Measurements from ENCODE around the gene SVIL. TPM values are rescaled to one million over a fixed set of nuclear protein-coding genes. Genes with fewer than 3 reads are reported as not detected.
A peak's percentile ranks its signal among the peaks of the same experiment; 100 is the strongest.

Gene SVIL
- total RNA-seq, 4 donors from 2014 or later, result 785 to 1,099 (median 921) TPM

GRCh38 chr10:29643771-29644501, 9.2 kb upstream of the SVIL start:
- TF ChIP-seq POLR2AphosphoS5 (IDR thresholded peaks at IDR 0.05), result peak in 1 of 2 donors; percentile 55
- no peak for TF ChIP-seq EP300 (IDR thresholded peaks at IDR 0.05)
- no peak for DNase-seq (ENCODE audit: extremely low spot score)
- Histone ChIP-seq H3K4me3 (no peak overlapping the region), H3K27ac (replicated peaks in 1 of 4) (peak overlapping the region; percentile 77 to 94 (median 86)), H3K4me1 (peaks cover 47 to 92% (median 84%) of the 10 kb centered on the region in 4 donors), H3K27me3 (no peaks in the 10 kb centered on the region), H3K36me3 (peaks cover 0 to 7% (median 2%) of the 10 kb centered on the region in 4 donors), H3K9me3 (no peaks in the 10 kb centered on the region)
- intact Hi-C loops (cut with DNase I), result no loop called here
- WGBS, result 75% methylated on average over 12 of the region's 12 CpGs

- Histone ChIP-seq H3K4me3 (no peak overlapping the region), H3K36me3 (peaks cover 0 to 10% (median 2%) of the 10 kb centered on the region in 4 donors), H3K27me3 (no peaks in the 10 kb centered on the region), H3K27ac (replicated peaks in 1 of 4) (peak overlapping the region; percentile 77 to 94 (median 86)), H3K4me1 (peaks cover 39 to 83% (median 76%) of the 10 kb centered on the region in 4 donors), H3K9me3 (no peaks in the 10 kb centered on the region)
- intact Hi-C loops (cut with DNase I), result no loop called here
- no peak for DNase-seq (ENCODE audit: extremely low spot score)
- TF ChIP-seq POLR2A (IDR thresholded peaks at IDR 0.05; ENCODE audit: low read depth), result no peak
- peak; percentile 81 for TF ChIP-seq EP300 (IDR thresholded peaks at IDR 0.05)
- TF ChIP-seq POLR2AphosphoS5 (IDR thresholded peaks at IDR 0.05), result peak; percentile 80 to 93
Observed at GRCh38 chr10:29642990-29643389, 8.2 kb upstream of the SVIL start.

- no peak for DNase-seq (ENCODE audit: extremely low spot score)
- Histone ChIP-seq H3K4me1 (peaks cover 25 to 76% (median 59%) of the 10 kb centered on the region in 4 donors), H3K4me3 (no peak overlapping the region), H3K9me3 (no peaks in the 10 kb centered on the region), H3K36me3 (peaks cover 0 to 18% (median 2%) of the 10 kb centered on the region in 4 donors), H3K27me3 (no peaks in the 10 kb centered on the region), H3K27ac (replicated peaks in 1 of 4) (peak overlapping the region; percentile 80 to 94 (median 88))
- TF ChIP-seq POLR2AphosphoS5 (IDR thresholded peaks at IDR 0.05), result no peak
- no peak for TF ChIP-seq POLR2A (IDR thresholded peaks at IDR 0.05; ENCODE audit: low read depth)
- no peak for TF ChIP-seq CTCF (IDR thresholded peaks at IDR 0.05)
- no peak for TF ChIP-seq EP300 (IDR thresholded peaks at IDR 0.05)
- intact Hi-C loops (cut with DNase I), result no loop called here
- WGBS, result 96% methylated on average over 3 of the region's 3 CpGs
Observed at GRCh38 chr10:29637537-29637936, 2.8 kb upstream of the SVIL start.

- TF ChIP-seq EP300 (IDR thresholded peaks at IDR 0.05) (no peak), POLR2AphosphoS5 (IDR thresholded peaks at IDR 0.05) (no peak), CTCF (IDR thresholded peaks at IDR 0.05) (no peak), POLR2A (IDR thresholded peaks at IDR 0.05; ENCODE audit: low read depth) (no peak)
- DNase-seq (ENCODE audit: extremely low spot score), result no peak
- H3K4me1 ChIP-seq, result peaks cover 21 to 79% (median 61%) of the 10 kb centered on the region in 4 donors
- no peak overlapping the region for H3K4me3 ChIP-seq
- 19% methylated on average over 2 of the region's 2 CpGs for WGBS
- H3K9me3 ChIP-seq, result no peaks in the 10 kb centered on the region
- peak overlapping the region; percentile 80 to 94 (median 88) for H3K27ac ChIP-seq (replicated peaks in 1 of 4)
- intact Hi-C loops (cut with DNase I), result no loop called here
- H3K27me3 ChIP-seq, result no peaks in the 10 kb centered on the region
- peaks cover 0 to 18% (median 2%) of the 10 kb centered on the region in 4 donors for H3K36me3 ChIP-seq
Observed at GRCh38 chr10:29636178-29636577, 1.4 kb upstream of the SVIL start.

- 48% methylated on average over 4 of the region's 4 CpGs for WGBS
- no peak for TF ChIP-seq EP300 (IDR thresholded peaks at IDR 0.05)
- TF ChIP-seq POLR2AphosphoS5 (IDR thresholded peaks at IDR 0.05), result no peak
- no peak for TF ChIP-seq POLR2A (IDR thresholded peaks at IDR 0.05; ENCODE audit: low read depth)
- no peak for TF ChIP-seq CTCF (IDR thresholded peaks at IDR 0.05)
- intact Hi-C loops (cut with DNase I), result no loop called here
- H3K27ac ChIP-seq (replicated peaks in 1 of 4), result peak overlapping the region; percentile 80 to 94 (median 88)
- peaks cover 21 to 79% (median 64%) of the 10 kb centered on the region in 4 donors for H3K4me1 ChIP-seq
- no peaks in the 10 kb centered on the region for H3K27me3 ChIP-seq
- H3K36me3 ChIP-seq, result peaks cover 0 to 18% (median 2%) of the 10 kb centered on the region in 4 donors
- no peak overlapping the region for H3K4me3 ChIP-seq
- H3K9me3 ChIP-seq, result no peaks in the 10 kb centered on the region
- no peak for DNase-seq (ENCODE audit: extremely low spot score)
Observed at GRCh38 chr10:29635711-29636144, 957 bp upstream of the SVIL start.

All from esophagus muscularis mucosa (tissue), 4 donors.